ENCODE results near the gene RAD23A. TPM values are rescaled to one million over a fixed set of nuclear protein-coding genes. Genes with fewer than 3 reads are reported as not detected.

The RAD23A gene
- total and polyA plus RNA-seq, 2 of the 4 experiments (the other 2 are of a cell fraction), result 54.3 to 67.8 TPM

DNA sequence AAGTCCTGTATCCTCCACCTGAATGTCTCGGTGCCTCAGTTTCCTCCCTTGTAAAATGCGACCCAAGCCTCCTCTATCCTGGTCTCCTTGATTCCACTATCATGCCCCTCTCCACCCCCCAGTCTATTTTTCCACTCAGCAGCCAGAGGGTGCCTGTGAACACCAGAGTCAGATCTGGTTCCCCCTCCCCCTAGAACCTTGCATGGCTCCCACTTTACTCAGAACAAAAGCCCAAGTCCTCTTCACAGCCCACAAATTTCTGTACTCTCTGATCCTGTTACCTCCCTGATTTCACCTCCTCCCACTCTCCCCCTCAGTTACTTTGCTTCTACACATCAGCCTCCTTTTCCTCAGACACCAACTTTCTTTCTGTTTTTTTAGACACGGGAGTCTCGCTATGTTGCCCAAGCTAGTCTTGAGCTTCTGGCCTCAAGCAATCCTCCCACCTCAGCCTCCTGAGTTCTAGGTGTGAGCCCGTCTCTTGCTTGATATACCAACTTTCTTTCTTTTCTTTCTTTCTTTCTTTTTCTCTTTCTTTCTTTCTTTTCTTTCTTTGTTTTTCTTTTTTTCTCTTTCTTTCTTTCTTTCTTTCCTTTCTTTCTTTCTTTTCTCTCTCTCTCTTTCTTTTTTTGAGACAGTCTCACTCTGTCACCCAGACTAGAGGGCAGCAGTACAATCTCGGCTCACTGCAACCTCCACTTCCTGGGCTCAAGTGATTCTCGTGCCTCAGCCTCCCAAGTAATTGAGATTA lies 24.6 kb downstream of the RAD23A start:
- Histone ChIP-seq H2BK120ac (ENCODE audit: low read depth, low read length) (no peak overlapping the region), H3K9ac (ENCODE audit: low read depth, low read length) (no peak overlapping the region), H3K23ac (ENCODE audit: low read depth, low read length) (no peak overlapping the region), H4K5ac (ENCODE audit: low read depth, low read length) (no peak overlapping the region), H3K18ac (ENCODE audit: low read depth, low read length) (no peak overlapping the region), H2BK5ac (ENCODE audit: low read depth, low read length, poor library complexity, severe bottlenecking) (no peak overlapping the region), H3K9me3 (ENCODE audit: control insufficient read depth, insufficient read depth, low read length) (no peaks in the 10 kb centered on the region), H2BK20ac (ENCODE audit: low read depth, low read length) (no peak overlapping the region), H3K4me3 (ENCODE audit: insufficient read depth, low read depth, low read length) (no peak overlapping the region), H3K27ac (ENCODE audit: insufficient read depth, low read length) (no peak overlapping the region), H3K4me1 (ENCODE audit: control insufficient read depth, insufficient read depth, low read length) (peaks cover 2% of the 10 kb centered on the region; the same call in 1 of the 2 replicates), H4K91ac (ENCODE audit: insufficient read depth, low read depth, low read length) (no peak overlapping the region), H2AFZ (replicated peaks; ENCODE audit: low read length, poor library complexity) (no peak overlapping the region), H3K4ac (ENCODE audit: low read depth, low read length) (no peak overlapping the region), H2AK5ac (ENCODE audit: low read depth, low read length) (no peak overlapping the region), H2AK9ac (replicated peaks; ENCODE audit: low read depth, low read length, poor library complexity) (no peak overlapping the region), H3K56ac (ENCODE audit: extremely low read depth, insufficient read depth, low read length) (no peak overlapping the region), H3K14ac (replicated peaks; ENCODE audit: low read depth, low read length) (no peak overlapping the region), H4K8ac (ENCODE audit: low read depth in 2 of 2, low read length in 2 of 2) (no peak overlapping the region), H3K4me2 (ENCODE audit: low read depth, low read length) (no peak overlapping the region), H3K36me3 (ENCODE audit: control insufficient read depth, insufficient read depth, low read length) (no peaks in the 10 kb centered on the region), H4K20me1 (ENCODE audit: insufficient read depth, low read length) (no peaks in the 10 kb centered on the region), H3K9me1 (ENCODE audit: insufficient read depth, low read length) (no peaks in the 10 kb centered on the region), H3K79me1 (ENCODE audit: low read depth in 1 of 2, low read length in 2 of 2) (no peaks in the 10 kb centered on the region; a peak in 1 of 4 replicates), H2BK15ac (ENCODE audit: low read depth, low read length) (no peak overlapping the region), H3K27me3 (ENCODE audit: control insufficient read depth, insufficient read depth, low read length) (no peaks in the 10 kb centered on the region)
- TF ChIP-seq, protein P1, sequence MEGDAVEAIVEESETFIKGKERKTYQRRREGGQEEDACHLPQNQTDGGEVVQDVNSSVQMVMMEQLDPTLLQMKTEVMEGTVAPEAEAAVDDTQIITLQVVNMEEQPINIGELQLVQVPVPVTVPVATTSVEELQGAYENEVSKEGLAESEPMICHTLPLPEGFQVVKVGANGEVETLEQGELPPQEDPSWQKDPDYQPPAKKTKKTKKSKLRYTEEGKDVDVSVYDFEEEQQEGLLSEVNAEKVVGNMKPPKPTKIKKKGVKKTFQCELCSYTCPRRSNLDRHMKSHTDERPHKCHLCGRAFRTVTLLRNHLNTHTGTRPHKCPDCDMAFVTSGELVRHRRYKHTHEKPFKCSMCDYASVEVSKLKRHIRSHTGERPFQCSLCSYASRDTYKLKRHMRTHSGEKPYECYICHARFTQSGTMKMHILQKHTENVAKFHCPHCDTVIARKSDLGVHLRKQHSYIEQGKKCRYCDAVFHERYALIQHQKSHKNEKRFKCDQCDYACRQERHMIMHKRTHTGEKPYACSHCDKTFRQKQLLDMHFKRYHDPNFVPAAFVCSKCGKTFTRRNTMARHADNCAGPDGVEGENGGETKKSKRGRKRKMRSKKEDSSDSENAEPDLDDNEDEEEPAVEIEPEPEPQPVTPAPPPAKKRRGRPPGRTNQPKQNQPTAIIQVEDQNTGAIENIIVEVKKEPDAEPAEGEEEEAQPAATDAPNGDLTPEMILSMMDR (conservative IDR thresholded peaks at IDR 0.05; ENCODE audit: low read depth, low read length), result no peak
- TF ChIP-seq, protein P2, sequence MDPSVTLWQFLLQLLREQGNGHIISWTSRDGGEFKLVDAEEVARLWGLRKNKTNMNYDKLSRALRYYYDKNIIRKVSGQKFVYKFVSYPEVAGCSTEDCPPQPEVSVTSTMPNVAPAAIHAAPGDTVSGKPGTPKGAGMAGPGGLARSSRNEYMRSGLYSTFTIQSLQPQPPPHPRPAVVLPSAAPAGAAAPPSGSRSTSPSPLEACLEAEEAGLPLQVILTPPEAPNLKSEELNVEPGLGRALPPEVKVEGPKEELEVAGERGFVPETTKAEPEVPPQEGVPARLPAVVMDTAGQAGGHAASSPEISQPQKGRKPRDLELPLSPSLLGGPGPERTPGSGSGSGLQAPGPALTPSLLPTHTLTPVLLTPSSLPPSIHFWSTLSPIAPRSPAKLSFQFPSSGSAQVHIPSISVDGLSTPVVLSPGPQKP (IDR thresholded peaks at IDR 0.05; ENCODE audit: borderline replicate concordance, low read depth, low read length), result no peak
- TF ChIP-seq RAD21 (IDR thresholded peaks at IDR 0.05; ENCODE audit: low read length) (no peak), SMC3 (IDR thresholded peaks at IDR 0.05; ENCODE audit: low read depth, low read length) (no peak), CEBPB (IDR thresholded peaks at IDR 0.05; ENCODE audit: low read depth, low read length) (no peak), MAFK (IDR thresholded peaks at IDR 0.05; ENCODE audit: low read depth, low read length) (no peak), RFX5 (IDR thresholded peaks at IDR 0.05; ENCODE audit: low read depth, low read length) (no peak)
- no peak for DNase-seq
- ChIA-PET CTCF (no interaction called here), POLR2A (ENCODE audit: unreplicated experiment) (no interaction called here)
- in situ Hi-C loops (cut with MboI; ENCODE audit: low sequenced_read_pairs) (loop anchor here (10.0 kb wide), 1 partner anchor 625 kb away; no protein-coding TSS in a partner anchor), intact Hi-C loops (cut with micrococcal nuclease) (no loop called here), dilution Hi-C loops (cut with HindIII; ENCODE audit: low sequenced_read_pairs, unreplicated experiment) (no loop called here)
- ATAC-seq (ENCODE audit: low read depth), result no peak
- 91% methylated on average over 4 of the region's 7 CpGs; no CpG with 5 or more reads in 1 of the 2 experiments for WGBS, 2 experiments (ENCODE audit: extremely low coverage in 2 of 2, insufficient read length in 1 of 2)
- no TSS peak for BruUV-seq (replicated peaks)

Data from IMR-90 (cell line).